HCT116 (cell line): ENCODE results near the gene MTA2. TPM values are rescaled to one million over a fixed set of nuclear protein-coding genes. Genes with fewer than 3 reads are reported as not detected.
A peak's percentile ranks its signal among the peaks of the same experiment; 100 is the strongest.

ENCODE experiments used
- ATAC-seq: fragments of 200-7000 bp; cut with Tn5 transposase; 2 replicates; pipeline ENCODE4 v1.9.1; 2020; ENCODE audit warnings: mild to moderate bottlenecking, moderate library complexity
- BruUV-seq: library from RNA; stranded (reverse); fragments of 400-500 nt; replicated peaks from 2 replicates; lab custom pipeline; 2021; lab: Mats Ljungman, UMichigan
- CTCF ChIA-PET: fragments of 300-600 bp; sonication (Branson Sonifier 250); formaldehyde crosslinking; loops from one replicate; lab custom pipeline; 2021; ENCODE audit warnings: antibody characterized with exemption; lab: Charles Lee
- POLR2A ChIA-PET: fragments of 300-600, 350-600 bp; sonication (Branson Sonifier 250); formaldehyde crosslinking; loops from one replicate; lab custom pipeline; 2021; ENCODE audit warnings: antibody characterized with exemption; lab: Charles Lee
- RAD21 ChIA-PET, 2 experiments: fragments of 300-600 bp; sonication (Branson Sonifier 250); formaldehyde crosslinking; loops; one replicate each; lab custom pipeline; 2023; ENCODE audit warnings: low total read pairs in 2 of 2; ENCODE audit not compliant: uncharacterized antibody in 2 of 2, unreplicated experiment in 2 of 2, low non-redundant PET in 1 of 2; lab: Charles Lee
- DNase-seq: peaks from one replicate; pipeline ENCODE4 v3.0.0-alpha.2; 2010; ENCODE audit warnings: low read depth, low spot score
- H2AFZ ChIP-seq: fragments of 200-600 bp; shearing (Covaris generic), sonication (generic); 2 replicates; pipeline ENCODE4 v1.6.1; 2017; ENCODE audit warnings: low read depth, mixed run types, mixed read lengths, antibody characterized with exemption, low read length; ENCODE audit not compliant: poor library complexity, severe bottlenecking
- H3K27ac ChIP-seq: 2 replicates; pipeline ENCODE4 v1.5.1; 2012; ENCODE audit warnings: low read depth, low read length
- H3K27me3 ChIP-seq: fragments of 200-600 bp; sonication (generic); 2 replicates; pipeline ENCODE4 v1.6.1; 2016; ENCODE audit warnings: mixed run types, low read length, mixed read lengths; ENCODE audit not compliant: insufficient read depth
- H3K36me3 ChIP-seq, 2 experiments: fragments of 200-500 bp in 1 of 2; fragments of 200-600 bp in 1 of 2; sonication (Bioruptor generic) in 1 of 2; sonication (generic) in 1 of 2; 2 replicates each; pipeline versions ENCODE4 v1.5.1 to v1.6.1; 2014 to 2016; ENCODE audit warnings: low read length in 2 of 2, inconsistent platforms in 1 of 2, mixed read lengths in 1 of 2, mixed run types in 1 of 2; ENCODE audit not compliant: insufficient read depth in 2 of 2, control insufficient read depth in 1 of 2
- H3K4me1 ChIP-seq, 2 experiments: fragments of 200-600 bp in 1 of 2; sonication (generic) in 1 of 2; 2 replicates each; pipeline versions ENCODE4 v1.5.1 to v1.6.1; 2012 to 2017; ENCODE audit warnings: low read length in 2 of 2, inconsistent platforms in 1 of 2, mild to moderate bottlenecking in 1 of 2, mixed read lengths in 1 of 2, mixed run types in 1 of 2, moderate library complexity in 1 of 2; ENCODE audit not compliant: insufficient read depth in 2 of 2, control insufficient read depth in 1 of 2
- H3K4me2 ChIP-seq: fragments of 200-600 bp; sonication (generic); 2 replicates; pipeline ENCODE4 v1.6.1; 2017; ENCODE audit warnings: mixed run types, low read length, mixed read lengths
- H3K4me3 ChIP-seq, 2 experiments: fragments of 200-600 bp in 1 of 2; sonication (generic) in 1 of 2; replicated peaks in 1 of 2; 2 replicates each; pipeline ENCODE4 v1.5.1; 2011 to 2016; ENCODE audit warnings: low read length in 2 of 2, control low read depth in 1 of 2, low read depth in 1 of 2, mild to moderate bottlenecking in 1 of 2, mixed read lengths in 1 of 2, mixed run types in 1 of 2
- H3K79me2 ChIP-seq: fragments of 200-600 bp; sonication (generic); 2 replicates; pipeline ENCODE4 v1.6.1; 2017; ENCODE audit warnings: mild to moderate bottlenecking, mixed run types, low read length, moderate library complexity, mixed read lengths; ENCODE audit not compliant: insufficient read depth
- H3K9ac ChIP-seq: fragments of 200-600 bp; sonication (generic); 2 replicates; pipeline ENCODE4 v1.6.1; 2016; ENCODE audit warnings: low read length, mixed read lengths
- H3K9me2 ChIP-seq: fragments of 200-600 bp; sonication (generic), shearing (Covaris generic); 2 replicates; pipeline ENCODE4 v1.6.1; 2017; ENCODE audit warnings: mixed run types, mild to moderate bottlenecking, moderate library complexity; ENCODE audit not compliant: insufficient read depth
- H3K9me3 ChIP-seq, 2 experiments: fragments of 200-500 bp in 1 of 2; fragments of 200-600 bp in 1 of 2; sonication (Bioruptor generic) in 1 of 2; sonication (generic) in 1 of 2; 2 replicates each; pipeline ENCODE4 v1.6.1; 2014 to 2017; ENCODE audit warnings: low read length in 2 of 2, mixed read lengths in 2 of 2, inconsistent platforms in 1 of 2, low read depth in 1 of 2, mild to moderate bottlenecking in 1 of 2, mixed run types in 1 of 2, moderate library complexity in 1 of 2; ENCODE audit not compliant: control insufficient read depth in 1 of 2, insufficient read depth in 1 of 2
- H4K20me1 ChIP-seq: fragments of 200-600 bp; sonication (generic), shearing (Covaris generic); 2 replicates; pipeline ENCODE4 v1.6.1; 2017; ENCODE audit warnings: mixed run types, mild to moderate bottlenecking, moderate library complexity; ENCODE audit not compliant: insufficient read depth
- POLR2A ChIP-seq: IDR thresholded peaks from 2 replicates; pipeline ENCODE4 v1.7.0; 2011; ENCODE audit warnings: borderline replicate concordance; ENCODE audit not compliant: insufficient read depth, insufficient read length; ENCODE audit errors: extremely low read depth
- SRF ChIP-seq: IDR thresholded peaks from 2 replicates; pipeline ENCODE4 v1.6.1; 2012; ENCODE audit warnings: low read depth
- ZNF274 ChIP-seq: fragments of 200-500 bp; sonication (Bioruptor generic); IDR thresholded peaks from 2 replicates; pipeline ENCODE4 v1.6.1; 2014; ENCODE audit warnings: mild to moderate bottlenecking, low read depth, low read length, inconsistent platforms
- intact Hi-C: fragments of 100-400 bp; cut with micrococcal nuclease; formaldehyde crosslinking; loops from 2 replicates; pipeline ENCODE4 v1.10.0; 2022
- total RNA-seq: library from RNA; stranded (reverse); gene quantifications from one replicate; pipeline ENCODE4 v1.2.1, GENCODE V29; 2021; ENCODE audit not compliant: unreplicated experiment
- TF ChIP-seq, protein P1 (sequence below): IDR thresholded peaks from 2 replicates; pipeline ENCODE4 v1.6.1; 2012

Gene MTA2
- total RNA-seq, 1 experiment from 2014 or later, result 98.9 TPM

DNA sequence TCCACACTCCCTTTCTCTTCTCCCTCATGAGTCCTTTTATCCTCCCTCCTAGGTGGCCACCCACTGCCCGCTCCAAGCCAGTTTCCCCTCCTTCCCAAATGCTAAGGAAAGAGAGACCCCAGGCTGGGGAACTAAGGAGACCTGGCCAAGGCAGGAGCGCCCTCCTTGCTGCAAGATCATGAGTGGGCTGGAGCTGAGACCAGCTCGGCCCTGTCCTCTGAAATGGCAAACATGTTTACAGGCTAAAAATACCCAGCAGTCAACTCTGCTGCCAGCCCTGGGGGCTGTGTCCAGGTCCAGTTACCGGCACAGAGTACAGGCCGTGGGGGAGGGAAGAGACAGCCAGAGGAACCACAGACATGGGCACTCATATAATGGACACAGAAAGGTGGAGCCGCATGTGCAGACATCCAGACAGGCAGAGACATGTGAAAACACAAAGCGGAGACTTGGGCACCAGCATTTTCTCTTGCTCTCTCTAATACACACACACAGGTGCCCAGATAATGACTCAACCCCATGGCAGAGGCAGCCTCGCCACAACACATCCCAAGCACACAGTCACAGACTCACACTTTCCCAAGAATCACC lies 53.9 kb downstream of the MTA2 start:
- Histone ChIP-seq H3K36me3 (no peaks in the 10 kb centered on the region), H3K79me2 (peaks cover 38% of the 10 kb centered on the region), H3K9me2 (no peaks in the 10 kb centered on the region), H3K4me1 (peaks cover 51 to 72% of the 10 kb centered on the region in 2 experiments), H3K27me3 (no peaks in the 10 kb centered on the region), H2AFZ (no peak overlapping the region), H3K9me3 (no peaks in the 10 kb centered on the region), H3K27ac (peak overlapping the region; percentile 75), H4K20me1 (no peaks in the 10 kb centered on the region), H3K4me3 (peak overlapping the region; percentile 91 to 98), H3K4me2 (peak overlapping the region; percentile 100), H3K9ac (peak overlapping the region; percentile 100)
- intact Hi-C loops, result no loop called here
- CTCF ChIA-PET, result interaction anchor here (0.7 to 0.9 kb wide), 2 partner anchors 48 to 138 kb away, joined by 3 read pairs; no protein-coding TSS in a partner anchor
- BruUV-seq, result no TSS peak
- POLR2A ChIA-PET, result interaction anchor here (1.6 to 2.8 kb wide), 2 partner anchors 9 to 293 kb away, joined by 4 to 16 read pairs; no protein-coding TSS in a partner anchor
- RAD21 ChIA-PET, result interaction anchor here in 1 of 2 experiments (0.9 kb wide), 1 partner anchor 11 kb away, joined by 3 read pairs; no protein-coding TSS in a partner anchor
- DNase-seq, result no peak
- TF ChIP-seq SRF, result no peak
- TF ChIP-seq, protein P1, sequence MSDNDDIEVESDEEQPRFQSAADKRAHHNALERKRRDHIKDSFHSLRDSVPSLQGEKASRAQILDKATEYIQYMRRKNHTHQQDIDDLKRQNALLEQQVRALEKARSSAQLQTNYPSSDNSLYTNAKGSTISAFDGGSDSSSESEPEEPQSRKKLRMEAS, result no peak
- ATAC-seq, result no peak

DNA sequence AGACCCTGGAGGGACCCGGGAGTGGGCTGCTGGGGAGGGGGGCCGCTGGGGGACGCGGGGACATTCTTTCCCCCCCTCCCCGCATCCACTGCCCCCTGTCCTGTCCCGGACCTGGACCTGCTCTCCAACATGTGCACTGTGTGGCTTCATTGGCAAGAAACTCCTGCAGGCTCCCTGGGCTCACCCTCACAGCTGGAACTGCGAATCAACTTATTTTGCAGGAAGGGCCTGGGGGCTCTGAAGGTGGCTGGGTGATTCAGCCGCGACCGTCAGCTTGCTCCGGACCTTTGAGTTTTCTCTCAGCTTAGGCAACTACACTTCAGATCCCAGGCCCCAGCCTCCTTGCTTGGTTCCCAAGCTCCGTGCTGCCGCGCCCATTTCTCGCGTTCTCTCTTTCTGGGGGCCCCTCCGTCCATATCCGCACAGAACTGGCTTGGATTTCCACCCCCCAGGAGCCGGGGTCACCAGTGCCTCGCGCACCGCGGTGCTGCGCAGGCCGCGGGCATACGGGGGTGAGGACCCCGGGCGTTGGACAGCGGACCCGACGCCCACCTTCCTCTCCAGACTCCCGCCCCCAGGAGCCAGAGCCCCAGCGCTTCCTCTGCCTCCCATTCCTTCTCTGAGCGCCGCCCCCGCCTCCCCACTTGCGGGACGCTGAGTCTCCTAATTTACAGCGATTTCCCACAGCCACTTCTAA lies 54.6 kb downstream of the MTA2 start:
- no peaks in the 10 kb centered on the region for H3K9me3 ChIP-seq
- peak; percentile 5 for ATAC-seq
- BruUV-seq, result no TSS peak

More for the DNA sequence above, 54.6 kb downstream of the MTA2 start:
- Histone ChIP-seq H3K27me3 (no peaks in the 10 kb centered on the region), H3K36me3 (no peaks in the 10 kb centered on the region), H3K9me2 (no peaks in the 10 kb centered on the region), H3K9ac (peak overlapping the region; percentile 100), H3K4me1 (peaks cover 49 to 72% of the 10 kb centered on the region in 2 experiments), H3K4me3 (peak overlapping the region; percentile 91 to 98), H3K4me2 (peak overlapping the region; percentile 100), H4K20me1 (peaks cover 3% of the 10 kb centered on the region; the same call in 1 of the 2 replicates), H2AFZ (no peak overlapping the region), H3K27ac (peak overlapping the region; percentile 75), H3K79me2 (peaks cover 45% of the 10 kb centered on the region)
- RAD21 ChIA-PET, result interaction anchor here in 1 of 2 experiments (0.7 to 0.9 kb wide), 2 partner anchors 12 to 14 kb away, joined by 3 to 5 read pairs; no protein-coding TSS in a partner anchor
- TF ChIP-seq POLR2A, result no peak
- no peak for TF ChIP-seq ZNF274
- POLR2A ChIA-PET, result interaction anchor here (0.6 to 2.8 kb wide), 9 partner anchors 9 to 294 kb away, joined by 3 to 16 read pairs (median 4); partner anchors contain the start of genes EEF1G and UQCC3
- intact Hi-C loops, result no loop called here
- no peak for DNase-seq
- CTCF ChIA-PET, result interaction anchor here (0.7 to 2.0 kb wide), 3 partner anchors 10 to 122 kb away, joined by 3 to 8 read pairs (median 4); no protein-coding TSS in a partner anchor
